CD14-positive monocyte (primary cell): ENCODE data around the gene SEZ6L2. TPM values are rescaled to one million over a fixed set of nuclear protein-coding genes. Genes with fewer than 3 reads are reported as not detected.
"Not testable (repeated sequence)": the region's sequence is repeated elsewhere in the genome, so short reads cannot be mapped to it uniquely, and the experiment has no call there.

Experiments used
- DNase-seq, 3 donors: peaks; one replicate each; pipeline ENCODE4 v3.0.0-alpha.2; 2011 to 2022
- H2AFZ ChIP-seq: 2 replicates; pipeline ENCODE4 v1.6.0; 2012; ENCODE audit warnings: mild to moderate bottlenecking, low read depth, low read length, inconsistent platforms; ENCODE audit not compliant: insufficient read depth, poor library complexity, severe bottlenecking
- H3K27ac ChIP-seq, 2 donors: 1 replicate in 1 of 2; 2 replicates in 1 of 2; pipeline ENCODE4 v1.5.1; 2012 to 2013; ENCODE audit warnings: low read length in 2 of 2, control low read depth in 1 of 2, inconsistent platforms in 1 of 2, low read depth in 1 of 2, mild to moderate bottlenecking in 1 of 2
- H3K27me3 ChIP-seq, 2 donors: one replicate each; pipeline versions ENCODE4 v1.6.0 to v1.6.1; 2011 to 2013; ENCODE audit warnings: low read length in 2 of 2; ENCODE audit not compliant: control insufficient read depth in 2 of 2, insufficient read depth in 2 of 2
- H3K36me3 ChIP-seq, 2 donors: replicated peaks in 1 of 2; 1 replicate in 1 of 2; 2 replicates in 1 of 2; pipeline versions ENCODE4 v1.5.1 to v1.6.1; 2012 to 2013; ENCODE audit warnings: low read length in 2 of 2, control low read depth in 1 of 2, inconsistent platforms in 1 of 2, mild to moderate bottlenecking in 1 of 2; ENCODE audit not compliant: insufficient read depth in 2 of 2, control insufficient read depth in 1 of 2
- H3K4me1 ChIP-seq, 2 donors: 1 replicate in 1 of 2; 2 replicates in 1 of 2; pipeline versions ENCODE4 v1.5.1 to v1.6.1; 2012 to 2013; ENCODE audit warnings: low read length in 2 of 2, control low read depth in 1 of 2, inconsistent platforms in 1 of 2, mild to moderate bottlenecking in 1 of 2, moderate library complexity in 1 of 2; ENCODE audit not compliant: insufficient read depth in 2 of 2, control insufficient read depth in 1 of 2
- H3K4me2 ChIP-seq: replicated peaks from 2 replicates; pipeline ENCODE3; 2012; ENCODE audit warnings: low read length, moderate library complexity, mild to moderate bottlenecking; ENCODE audit not compliant: poor library complexity, severe bottlenecking; ENCODE audit errors: extremely low read depth
- H3K4me3 ChIP-seq, 3 experiments: fragments of 200-600 bp in 1 of 3; sonication (generic) in 1 of 3; replicated peaks in 1 of 3; 1 replicate in 2 of 3; 2 replicates in 1 of 3; pipeline ENCODE4 v1.5.1; 2011 to 2013; ENCODE audit warnings: low read length in 3 of 3, mild to moderate bottlenecking in 3 of 3, control low read depth in 2 of 3, low read depth in 2 of 3, inconsistent platforms in 1 of 3, moderate library complexity in 1 of 3
- H3K79me2 ChIP-seq: 2 replicates; pipeline ENCODE4 v1.6.0; 2012; ENCODE audit warnings: mild to moderate bottlenecking, control low read depth, inconsistent platforms, low read length, moderate library complexity; ENCODE audit not compliant: insufficient read depth
- H3K9ac ChIP-seq: 2 replicates; pipeline ENCODE4 v1.6.0; 2017; ENCODE audit warnings: low read length, mild to moderate bottlenecking; ENCODE audit not compliant: insufficient read depth, poor library complexity, severe bottlenecking
- H3K9me3 ChIP-seq, 2 donors: replicated peaks in 1 of 2; 1 replicate in 1 of 2; 2 replicates in 1 of 2; pipeline versions ENCODE4 v1.5.1 to v1.6.1; 2012 to 2013; ENCODE audit warnings: low read length in 2 of 2, control low read depth in 1 of 2; ENCODE audit not compliant: control insufficient read depth in 1 of 2, insufficient read depth in 1 of 2
- H4K20me1 ChIP-seq: 2 replicates; pipeline ENCODE4 v1.6.0; 2012; ENCODE audit warnings: mild to moderate bottlenecking, low read length, control low read depth, moderate library complexity; ENCODE audit not compliant: insufficient read depth
- H3K27ac Mint-ChIP-seq, 7 donors: one replicate each; pipeline ENCODE4 v1.8.0; 2020; ENCODE audit warnings: mild to moderate bottlenecking in 7 of 7, mixed read lengths in 7 of 7, moderate library complexity in 6 of 7, inconsistent platforms in 2 of 7
- H3K27me3 Mint-ChIP-seq, 3 donors: one replicate each; pipeline ENCODE4 v1.8.0; 2021 to 2022; ENCODE audit warnings: low read depth in 3 of 3, mild to moderate bottlenecking in 3 of 3, mixed read lengths in 3 of 3, moderate library complexity in 3 of 3, inconsistent platforms in 1 of 3
- H3K36me3 Mint-ChIP-seq, 2 donors: one replicate each; pipeline ENCODE4 v1.8.0; 2020; ENCODE audit warnings: mixed read lengths in 2 of 2, inconsistent platforms in 1 of 2, mild to moderate bottlenecking in 1 of 2
- H3K4me1 Mint-ChIP-seq: one replicate; pipeline ENCODE4 v1.8.0; 2020; ENCODE audit warnings: mild to moderate bottlenecking, mixed read lengths
- H3K4me3 Mint-ChIP-seq, 2 donors: one replicate each; pipeline ENCODE4 v1.8.0; 2020; ENCODE audit warnings: mild to moderate bottlenecking in 2 of 2, mixed read lengths in 2 of 2, moderate library complexity in 1 of 2
- H3K9me3 Mint-ChIP-seq, 7 donors: one replicate each; pipeline ENCODE4 v1.8.0; 2020 to 2022; ENCODE audit warnings: mixed read lengths in 7 of 7, mild to moderate bottlenecking in 6 of 7, moderate library complexity in 6 of 7, inconsistent platforms in 2 of 7
- WGBS: methylation state at CpG from one replicate; pipeline ENCODE4 v1.1.5; 2013; ENCODE audit warnings: missing lambda C conversion rate; ENCODE audit not compliant: insufficient coverage; 5-methylcytosine and 5-hydroxymethylcytosine counted together
- intact Hi-C, 2 donors: fragments of 100-400 bp; cut with micrococcal nuclease; formaldehyde crosslinking; loops; one replicate each; pipeline versions ENCODE4 v1.15.0 to v1.15.1; 2023
- polyA plus RNA-seq, 3 donors: library from polyadenylated mRNA; depleted of rRNA in 1 of 3; unstranded in 2 of 3; stranded (reverse) in 1 of 3; fragments of 300-500 nt in 2 of 3; fragments of >200 nt in 1 of 3; fragmentation: Illumina TruSeq in 2 of 3; gene quantifications; 1 replicate in 2 of 3; 2 replicates in 1 of 3; pipeline ENCODE4 v1.2.3, GENCODE V29; 2012 to 2021
- TF ChIP-seq, protein P1 (sequence below): fragments of 200-600 bp; IDR thresholded peaks from one replicate; pipeline ENCODE4 v1.8.0; 2022; ENCODE audit warnings: antibody characterized with exemption, mild to moderate bottlenecking

The SEZ6L2 gene
- polyA plus RNA-seq, 3 donors: not detected

- H3K27ac ChIP-seq: no peak overlapping the region
These were observed 44.8 kb upstream of the SEZ6L2 start for GRCh38 chr16:29943846-29944799.

DNA sequence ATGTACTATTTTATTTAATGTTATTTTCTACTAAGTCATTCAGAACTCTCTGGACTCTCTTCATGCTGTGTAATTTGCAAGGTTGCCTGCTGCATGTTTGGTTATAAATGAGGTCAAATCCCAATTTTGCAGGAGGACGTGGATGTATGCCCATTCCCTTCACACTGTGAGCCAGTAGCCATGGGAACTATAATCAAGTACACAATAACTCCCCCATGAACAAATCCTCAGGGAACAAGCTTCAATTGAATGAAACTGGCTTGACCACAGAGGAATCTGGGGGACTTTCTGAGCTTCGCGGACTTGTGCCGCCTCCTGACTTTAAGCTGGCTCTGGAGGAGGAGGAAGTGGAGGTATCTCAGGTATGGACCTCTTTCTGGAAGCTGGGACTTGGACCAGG, 41.3 kb upstream of the SEZ6L2 start:
- no peaks in the 10 kb centered on the region for H3K36me3 Mint-ChIP-seq
- H3K27ac Mint-ChIP-seq: no peak overlapping the region
- intact Hi-C loops: loop anchor here in 1 of 2 donors (10.0 kb wide), 1 partner anchor 84 kb away; the partner anchor contains the start of gene C16orf92

More at GRCh38 chr16:29943846-29944799, 44.8 kb upstream of the SEZ6L2 start:
- Mint-ChIP-seq H3K4me3 (no peak overlapping the region), H3K27ac (no peak overlapping the region), H3K4me1 (no peaks in the 10 kb centered on the region), H3K9me3 (peaks cover 0 to 9% (median 0%) of the 10 kb centered on the region in 7 donors), H3K27me3 (peaks cover 6 to 12% (median 9%) of the 10 kb centered on the region in 3 donors), H3K36me3 (no peaks in the 10 kb centered on the region)
- Histone ChIP-seq H3K4me2 (no peak overlapping the region), H3K4me3 (no peak overlapping the region), H3K9ac (no peak overlapping the region), H4K20me1 (no peaks in the 10 kb centered on the region), H3K4me1 (no peaks in the 10 kb centered on the region), H3K27me3 (no peaks in the 10 kb centered on the region), H3K36me3 (no peaks in the 10 kb centered on the region), H3K9me3 (no peaks in the 10 kb centered on the region), H3K79me2 (no peaks in the 10 kb centered on the region), H2AFZ (no peak overlapping the region)
- TF ChIP-seq, protein P1, sequence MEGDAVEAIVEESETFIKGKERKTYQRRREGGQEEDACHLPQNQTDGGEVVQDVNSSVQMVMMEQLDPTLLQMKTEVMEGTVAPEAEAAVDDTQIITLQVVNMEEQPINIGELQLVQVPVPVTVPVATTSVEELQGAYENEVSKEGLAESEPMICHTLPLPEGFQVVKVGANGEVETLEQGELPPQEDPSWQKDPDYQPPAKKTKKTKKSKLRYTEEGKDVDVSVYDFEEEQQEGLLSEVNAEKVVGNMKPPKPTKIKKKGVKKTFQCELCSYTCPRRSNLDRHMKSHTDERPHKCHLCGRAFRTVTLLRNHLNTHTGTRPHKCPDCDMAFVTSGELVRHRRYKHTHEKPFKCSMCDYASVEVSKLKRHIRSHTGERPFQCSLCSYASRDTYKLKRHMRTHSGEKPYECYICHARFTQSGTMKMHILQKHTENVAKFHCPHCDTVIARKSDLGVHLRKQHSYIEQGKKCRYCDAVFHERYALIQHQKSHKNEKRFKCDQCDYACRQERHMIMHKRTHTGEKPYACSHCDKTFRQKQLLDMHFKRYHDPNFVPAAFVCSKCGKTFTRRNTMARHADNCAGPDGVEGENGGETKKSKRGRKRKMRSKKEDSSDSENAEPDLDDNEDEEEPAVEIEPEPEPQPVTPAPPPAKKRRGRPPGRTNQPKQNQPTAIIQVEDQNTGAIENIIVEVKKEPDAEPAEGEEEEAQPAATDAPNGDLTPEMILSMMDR: no peak
- WGBS: 91% methylated on average over 8 of the region's 11 CpGs
- DNase-seq: no peak
- intact Hi-C loops: loop anchor here in 1 of 2 donors (10.0 kb wide), 1 partner anchor 81 kb away; the partner anchor contains the start of gene C16orf92

DNA sequence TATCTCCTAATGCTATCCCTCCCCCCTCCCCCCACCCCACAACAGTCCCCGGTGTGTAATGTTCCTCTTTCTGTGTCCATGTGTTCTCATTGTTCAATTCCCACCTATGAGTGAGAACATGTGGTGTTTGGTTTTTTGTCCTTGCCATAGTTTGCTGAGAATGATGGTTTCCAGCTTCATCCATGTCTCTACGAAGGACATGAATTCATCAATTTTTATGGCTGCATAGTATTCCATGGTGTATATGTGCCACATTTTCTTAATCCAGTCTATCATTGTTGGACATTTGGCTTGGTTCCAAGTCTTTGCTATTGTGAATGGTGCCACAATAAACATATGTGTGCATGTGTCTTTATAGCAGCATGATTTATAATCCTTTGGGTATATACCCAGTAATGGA, 32.4 kb upstream of the SEZ6L2 start:
- H3K27ac Mint-ChIP-seq, DNase-seq, H3K36me3 Mint-ChIP-seq, intact Hi-C loops, H3K9me3 ChIP-seq, H3K27ac ChIP-seq, H3K9ac ChIP-seq, H3K4me3 ChIP-seq, H3K4me1 Mint-ChIP-seq, H3K36me3 ChIP-seq, H4K20me1 ChIP-seq, H2AFZ ChIP-seq, H3K4me2 ChIP-seq, H3K27me3 Mint-ChIP-seq, H3K4me3 Mint-ChIP-seq, H3K4me1 ChIP-seq, H3K27me3 ChIP-seq, H3K79me2 ChIP-seq, H3K9me3 Mint-ChIP-seq: not testable (repeated sequence)
- WGBS: no CpG with 5 or more reads among the region's 2 CpGs

More for the DNA sequence above, 41.3 kb upstream of the SEZ6L2 start:
- Histone ChIP-seq H3K4me1 (no peaks in the 10 kb centered on the region), H3K27ac (no peak overlapping the region), H3K9me3 (no peaks in the 10 kb centered on the region), H4K20me1 (no peaks in the 10 kb centered on the region), H3K4me2 (no peak overlapping the region), H3K4me3 (no peak overlapping the region), H3K79me2 (no peaks in the 10 kb centered on the region), H3K9ac (no peak overlapping the region), H3K27me3 (no peaks in the 10 kb centered on the region), H2AFZ (no peak overlapping the region), H3K36me3 (no peaks in the 10 kb centered on the region)
- Mint-ChIP-seq H3K4me3 (no peak overlapping the region), H3K9me3 (peaks cover 0 to 9% (median 0%) of the 10 kb centered on the region in 7 donors), H3K4me1 (no peaks in the 10 kb centered on the region), H3K27me3 (peaks cover 1 to 13% (median 10%) of the 10 kb centered on the region in 3 donors)
- WGBS: 95% methylated on average over 3 of the region's 4 CpGs
- TF ChIP-seq, protein P1: no peak
- DNase-seq: no peak
